Dermis blood vessel endothelial cell (primary cell): Measurements from ENCODE around the gene SLC35A4. TPM values are rescaled to one million over a fixed set of nuclear protein-coding genes. Genes with fewer than 3 reads are reported as not detected.
"Not testable (repeated sequence)": the region's sequence is repeated elsewhere in the genome, so short reads cannot be mapped to it uniquely, and the experiment has no call there.

ENCODE experiments used
- DNase-seq: peaks from one replicate; pipeline ENCODE4 v3.0.0; 2010
- total RNA-seq: library from RNA; depleted of rRNA; stranded (reverse); fragments of >200 nt; gene quantifications from 2 replicates; pipeline ENCODE4 v1.2.3, GENCODE V29; 2014

Gene SLC35A4
- total RNA-seq, 1 donor from 2014 or later, result 30.1 TPM

- DNase-seq, result peak; percentile 26
Observed at GRCh38 chr5:140591747-140592372, 27.2 kb downstream of the SLC35A4 start.

- not testable (repeated sequence) for DNase-seq
Observed at GRCh38 chr5:140593070-140593469, 28.4 kb downstream of the SLC35A4 start.

- DNase-seq, result no peak
Observed at GRCh38 chr5:140594169-140594568, 29.5 kb downstream of the SLC35A4 start.

GRCh38 chr5:140595538-140596300, 31.1 kb downstream of the SLC35A4 start:
- DNase-seq, result peak; percentile 35

DNA sequence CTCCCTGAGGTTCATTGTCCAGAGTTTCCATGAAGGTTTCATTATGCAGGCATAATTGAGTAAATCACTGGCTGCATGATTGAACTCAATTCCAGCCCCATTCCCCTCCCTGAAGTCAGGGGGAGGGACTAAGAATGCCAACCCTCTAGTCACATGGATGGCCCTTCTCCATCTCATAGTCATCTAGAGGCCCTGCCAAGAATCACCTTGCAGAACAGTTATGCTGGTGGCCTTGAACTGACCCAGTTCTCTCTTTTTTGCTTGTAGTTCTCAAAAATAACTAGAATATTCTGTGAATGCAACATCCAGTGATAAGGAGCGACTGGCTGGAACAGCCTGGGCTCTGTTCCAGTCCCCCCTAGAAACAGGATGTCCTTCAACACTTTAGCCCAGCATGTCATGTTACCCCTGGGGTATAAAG, 31.7 kb downstream of the SLC35A4 start:
- DNase-seq, result no peak

- DNase-seq, result no peak
Observed at GRCh38 chr5:140598836-140599235, 34.2 kb downstream of the SLC35A4 start.

- DNase-seq, result no peak
Observed at GRCh38 chr5:140600096-140600495, 35.5 kb downstream of the SLC35A4 start.

DNA sequence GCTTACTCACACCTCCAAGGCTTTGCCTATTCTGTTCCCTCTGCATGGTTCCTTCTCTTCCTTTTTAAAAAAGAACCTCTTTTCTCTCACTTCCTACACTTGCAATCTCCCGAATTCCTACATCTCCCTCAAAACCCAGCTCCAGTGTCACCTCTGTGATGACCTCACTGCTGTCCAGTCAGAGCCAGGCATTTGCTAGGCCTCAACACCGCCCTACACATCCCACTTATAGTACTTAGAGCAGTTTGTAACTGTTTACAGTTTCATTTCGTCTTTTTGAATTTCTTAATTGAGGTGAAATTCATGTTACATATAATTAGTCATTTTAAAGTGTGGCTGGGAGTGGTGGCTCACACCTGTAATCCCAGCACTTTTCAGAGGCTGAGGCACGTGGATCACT, 37.5 kb downstream of the SLC35A4 start:
- DNase-seq, result no peak

- DNase-seq, result not testable (repeated sequence)
Observed at GRCh38 chr5:140603446-140603698, 38.7 kb downstream of the SLC35A4 start.

- DNase-seq, result no peak
Observed at GRCh38 chr5:140603734-140604133, 39.1 kb downstream of the SLC35A4 start.

DNA sequence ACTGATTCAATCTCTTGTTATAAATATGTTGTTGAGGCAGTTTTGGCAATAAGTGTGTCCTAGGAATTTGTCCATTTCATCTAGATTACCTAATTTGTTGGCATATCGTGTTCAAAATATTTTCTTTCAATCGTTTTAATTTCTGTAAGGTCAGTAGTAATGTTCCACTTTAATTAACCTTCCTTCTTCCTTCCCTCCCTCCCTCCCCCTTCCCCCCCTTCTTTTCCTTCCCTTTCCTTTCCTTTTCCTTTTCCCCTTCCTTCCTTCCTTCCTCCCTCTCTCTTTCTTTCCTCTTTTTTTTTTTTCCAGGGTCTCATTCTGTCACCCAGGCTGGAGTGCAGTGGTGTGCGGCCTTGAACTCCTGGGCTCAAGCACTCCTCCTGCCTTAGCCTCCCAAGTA, 41.3 kb downstream of the SLC35A4 start:
- DNase-seq, result no peak

DNA sequence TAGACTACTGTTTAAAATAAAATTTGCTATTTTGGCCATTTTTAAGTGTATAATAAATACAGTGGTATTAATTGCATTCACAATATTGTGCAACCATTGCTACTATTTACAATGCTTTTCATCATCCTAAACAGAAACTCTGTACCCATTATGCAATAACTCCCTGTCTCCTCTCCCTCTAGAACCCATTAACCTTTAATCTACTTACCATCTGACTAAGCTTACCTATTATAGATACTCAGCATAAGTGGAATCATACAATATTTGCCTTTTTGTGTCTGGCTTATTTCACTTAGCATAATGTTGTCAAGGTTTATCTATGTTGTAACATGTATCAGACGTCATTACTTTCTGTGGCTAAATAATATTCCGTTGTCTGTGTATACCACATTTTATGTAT, 42.4 kb downstream of the SLC35A4 start:
- DNase-seq, result no peak

DNA sequence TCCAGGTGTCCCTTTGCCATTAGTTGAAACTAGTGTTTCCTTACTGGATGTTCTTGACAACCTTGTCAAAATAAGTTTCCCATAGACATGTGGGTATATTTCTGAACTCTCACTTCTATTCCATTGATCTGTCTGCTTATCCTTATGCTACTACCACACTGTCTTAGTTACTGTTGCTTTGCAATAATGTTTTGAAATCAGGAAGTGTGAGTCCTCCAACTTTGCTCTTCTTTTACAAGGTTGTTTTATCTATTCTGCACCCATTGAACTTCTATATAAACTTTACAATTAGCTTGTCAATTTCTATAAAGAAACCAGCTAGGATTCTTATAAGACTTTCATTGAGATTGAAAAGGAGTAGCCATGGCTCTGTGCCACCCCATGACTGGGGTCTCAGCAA, 44.1 kb downstream of the SLC35A4 start:
- no peak for DNase-seq

- DNase-seq, result peak; percentile 64
Observed at GRCh38 chr5:140609126-140609525, 44.5 kb downstream of the SLC35A4 start.

DNA sequence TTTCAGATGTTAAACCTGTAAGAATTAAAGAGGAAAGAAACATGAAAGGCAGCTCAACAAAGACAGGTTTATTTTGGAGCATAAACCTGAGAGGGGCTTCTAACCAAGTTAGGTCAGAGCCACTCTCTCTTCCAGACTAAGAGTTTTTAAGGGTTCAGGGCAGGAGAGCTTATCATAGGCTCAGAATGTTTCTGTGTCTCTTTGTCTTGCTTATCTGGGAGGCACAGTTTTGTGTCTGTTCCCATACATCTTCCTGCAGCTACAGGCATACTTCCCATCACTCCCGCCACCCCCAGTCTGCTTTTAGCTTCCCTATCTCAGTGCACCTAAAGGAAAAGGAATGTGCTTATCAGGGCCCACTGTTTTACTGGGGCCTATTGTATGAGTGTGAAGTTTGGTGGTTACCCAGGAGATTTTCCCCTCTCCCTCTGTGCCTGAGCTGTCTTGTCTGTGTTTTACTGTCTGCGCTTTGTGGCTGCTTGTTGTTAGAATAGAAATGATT, 46.4 kb downstream of the SLC35A4 start:
- peak; percentile 44 for DNase-seq

Other genes with a start within 250 kb of the SLC35A4 start
- gene HBEGF, start 218.2 kb upstream of the SLC35A4 start, total RNA-seq, result 30.6 and 33.4 TPM in 2 replicates
- gene SLC4A9, start 204.6 kb upstream of the SLC35A4 start, total RNA-seq, result not detected in 2 replicates
- gene ANKHD1, start 163.0 kb upstream of the SLC35A4 start, total RNA-seq, result 70.1 and 80.0 TPM in 2 replicates
- 0.37 and 0.51 TPM in 2 replicates for gene EIF4EBP3, start 17.2 kb upstream of the SLC35A4 start, total RNA-seq
- gene SRA1, start 7.4 kb upstream of the SLC35A4 start, total RNA-seq, result 19.1 and 25.7 TPM in 2 replicates
- gene APBB3, start 230 bp upstream of the SLC35A4 start, total RNA-seq, result 8.2 and 16.2 TPM in 2 replicates
- 1.7 and 3.2 TPM in 2 replicates for gene CD14, start 68.3 kb downstream of the SLC35A4 start, total RNA-seq
- 18.0 and 50.2 TPM in 2 replicates for gene TMCO6, start 74.6 kb downstream of the SLC35A4 start, total RNA-seq
- 24.9 and 40.8 TPM in 2 replicates for gene NDUFA2, start 82.8 kb downstream of the SLC35A4 start, total RNA-seq
- gene IK, start 83.0 kb downstream of the SLC35A4 start, total RNA-seq, result 114 and 125 TPM in 2 replicates
- gene WDR55, start 100.1 kb downstream of the SLC35A4 start, total RNA-seq, result 41.1 and 45.1 TPM in 2 replicates
- gene DND1, start 108.7 kb downstream of the SLC35A4 start, total RNA-seq, result 0.14 and 0.68 TPM in 2 replicates
- gene HARS1, start 126.5 kb downstream of the SLC35A4 start, total RNA-seq, result 53.1 and 73.4 TPM in 2 replicates
- 31.5 and 32.3 TPM in 2 replicates for gene HARS2, start 126.6 kb downstream of the SLC35A4 start, total RNA-seq
- 55.5 and 62.3 TPM in 2 replicates for gene ZMAT2, start 135.6 kb downstream of the SLC35A4 start, total RNA-seq
- gene PCDHA1, start 221.3 kb downstream of the SLC35A4 start, total RNA-seq, result 0.17 TPM in 1 of 2 replicates, not detected in the other
- 0.17 TPM in 1 of 2 replicates, not detected in the other for gene PCDHA2, start 230.0 kb downstream of the SLC35A4 start, total RNA-seq
- gene PCDHA3, start 236.2 kb downstream of the SLC35A4 start, total RNA-seq, result 0.14 and 0.17 TPM in 2 replicates
- gene PCDHA4, start 242.2 kb downstream of the SLC35A4 start, total RNA-seq, result 0.17 and 0.23 TPM in 2 replicates